Activated naive CD4-positive, alpha-beta T cell treated with anti-CD3 and anti-CD28 coated beads, Interleukin-2, amount 10 ng/mL, durations not matched to agents 7 days and 5 days (primary cell): ENCODE measurements around the gene EYA4.

ENCODE experiments used
- CTCF ChIA-PET: fragments of 350-600 bp; sonication (Branson Sonifier 250); formaldehyde crosslinking; loops from one replicate; lab custom pipeline; 2021; ENCODE audit warnings: antibody characterized with exemption; lab: Charles Lee
- DNase-seq: peaks from one replicate; pipeline ENCODE4 v3.0.0-alpha.2; 2020
- H3K27ac Mint-ChIP-seq: one replicate; pipeline ENCODE4 v1.8.0; 2021; ENCODE audit warnings: mild to moderate bottlenecking, moderate library complexity, mixed read lengths
- H3K27me3 Mint-ChIP-seq: one replicate; pipeline ENCODE4 v1.8.0; 2021; ENCODE audit warnings: mild to moderate bottlenecking, mixed read lengths
- H3K36me3 Mint-ChIP-seq: one replicate; pipeline ENCODE4 v1.8.0; 2021; ENCODE audit warnings: mixed read lengths
- H3K4me1 Mint-ChIP-seq: one replicate; pipeline ENCODE4 v1.8.0; 2021; ENCODE audit warnings: mixed read lengths
- H3K4me3 Mint-ChIP-seq: one replicate; pipeline ENCODE4 v1.8.0; 2021; ENCODE audit warnings: mild to moderate bottlenecking, moderate library complexity, mixed read lengths
- H3K9me3 Mint-ChIP-seq: one replicate; pipeline ENCODE4 v1.8.0; 2021; ENCODE audit warnings: mixed read lengths

The EYA4 gene

GRCh38 chr6:133432021-133432989 is 191.1 kb downstream of the EYA4 start:
- no peaks in the 10 kb centered on the region for H3K4me1 Mint-ChIP-seq
- H3K27ac Mint-ChIP-seq = no peak overlapping the region
- DNase-seq = no peak
- no peaks in the 10 kb centered on the region for H3K27me3 Mint-ChIP-seq
- H3K4me3 Mint-ChIP-seq = no peak overlapping the region
- H3K9me3 Mint-ChIP-seq = no peaks in the 10 kb centered on the region
- H3K36me3 Mint-ChIP-seq = no peaks in the 10 kb centered on the region
- CTCF ChIA-PET = no interaction called here

DNA sequence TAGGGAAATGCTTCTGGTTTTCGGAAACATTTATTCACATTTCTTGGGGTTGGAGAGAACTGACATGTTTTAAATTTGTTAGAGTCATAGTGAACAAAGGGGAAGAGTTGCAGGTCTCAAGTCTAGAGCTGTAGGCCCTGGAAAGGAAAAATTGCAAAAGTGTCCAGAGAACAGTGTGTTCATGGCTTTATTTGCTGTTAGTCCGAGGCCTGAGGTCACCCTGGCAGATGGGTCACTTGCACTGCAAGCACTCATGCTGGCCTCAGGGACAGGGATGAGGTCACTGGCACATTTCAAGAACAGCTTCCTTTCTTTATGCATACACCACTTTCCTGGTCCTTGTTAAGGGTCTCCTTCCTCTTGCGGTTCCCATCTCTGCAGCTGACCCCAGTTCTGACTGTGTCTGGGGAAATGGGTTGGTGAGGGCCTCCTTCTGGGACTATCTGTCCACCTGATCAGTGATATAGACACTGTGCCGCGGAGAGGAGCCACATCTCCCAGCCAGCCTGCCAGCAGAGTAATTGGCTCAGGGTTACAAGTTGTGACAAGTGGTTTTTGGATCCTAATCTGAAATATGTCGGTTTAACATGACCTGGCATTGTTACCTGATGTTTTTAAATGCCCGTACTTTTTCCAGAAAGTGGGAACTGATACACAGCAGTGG is 194.0 kb downstream of the EYA4 start:
- Mint-ChIP-seq H3K9me3 (no peaks in the 10 kb centered on the region), H3K4me1 (no peaks in the 10 kb centered on the region), H3K4me3 (no peak overlapping the region), H3K36me3 (no peaks in the 10 kb centered on the region), H3K27ac (no peak overlapping the region), H3K27me3 (no peaks in the 10 kb centered on the region)
- CTCF ChIA-PET = no interaction called here
- no peak for DNase-seq

DNA sequence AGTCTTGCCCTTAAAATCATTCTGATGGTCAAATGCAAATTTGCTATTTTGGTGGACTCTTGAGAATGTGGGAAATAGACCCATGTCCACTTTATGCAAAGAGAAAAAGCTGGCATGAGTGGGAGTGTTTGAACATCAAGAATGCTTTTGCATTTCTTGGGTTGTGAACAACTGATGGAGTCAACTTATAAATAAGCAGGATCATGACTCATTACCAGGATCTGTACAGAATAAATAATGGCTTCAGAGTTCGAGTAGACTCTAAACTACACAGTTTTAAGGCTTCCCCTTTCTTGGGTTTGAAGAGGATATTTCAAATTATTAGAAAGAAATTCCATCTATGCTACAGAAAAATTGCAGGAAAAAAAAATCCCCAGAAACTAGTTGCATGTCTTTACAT is 195.5 kb downstream of the EYA4 start:
- Mint-ChIP-seq H3K9me3 (no peaks in the 10 kb centered on the region), H3K4me1 (no peaks in the 10 kb centered on the region), H3K4me3 (no peak overlapping the region), H3K27me3 (no peaks in the 10 kb centered on the region), H3K27ac (no peak overlapping the region), H3K36me3 (no peaks in the 10 kb centered on the region)
- no peak for DNase-seq
- CTCF ChIA-PET = no interaction called here

DNA sequence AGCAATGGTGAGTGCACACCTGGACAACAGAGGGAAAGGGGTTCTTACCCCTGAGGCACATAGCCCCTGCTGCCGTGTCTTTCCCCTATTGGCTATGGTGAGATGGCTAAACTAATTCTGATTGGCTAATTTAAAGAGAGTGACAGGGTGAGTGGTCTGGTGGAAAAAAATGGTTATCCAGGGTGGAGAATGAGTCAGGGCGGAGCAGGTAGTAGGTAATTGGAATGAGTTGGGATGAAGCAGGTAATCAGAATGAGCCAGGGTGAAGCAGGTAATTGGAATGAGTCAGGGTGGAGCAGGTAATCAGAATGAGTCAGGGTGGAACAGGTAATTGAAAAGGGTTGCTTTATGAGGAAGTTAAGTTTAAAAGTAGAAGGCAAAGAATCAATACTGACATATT is 200.3 kb downstream of the EYA4 start:
- H3K27me3 Mint-ChIP-seq = no peaks in the 10 kb centered on the region
- CTCF ChIA-PET = no interaction called here
- no peaks in the 10 kb centered on the region for H3K36me3 Mint-ChIP-seq
- H3K4me1 Mint-ChIP-seq = no peaks in the 10 kb centered on the region
- no peak overlapping the region for H3K27ac Mint-ChIP-seq
- H3K9me3 Mint-ChIP-seq = no peaks in the 10 kb centered on the region
- H3K4me3 Mint-ChIP-seq = no peak overlapping the region
- DNase-seq = no peak

GRCh38 chr6:133446789-133447188 is 205.6 kb downstream of the EYA4 start:
- H3K36me3 Mint-ChIP-seq = no peaks in the 10 kb centered on the region

GRCh38 chr6:133447924-133448323 is 206.8 kb downstream of the EYA4 start:
- CTCF ChIA-PET = no interaction called here
- no peaks in the 10 kb centered on the region for H3K4me1 Mint-ChIP-seq
- no peak overlapping the region for H3K4me3 Mint-ChIP-seq
- H3K36me3 Mint-ChIP-seq = no peaks in the 10 kb centered on the region
- no peaks in the 10 kb centered on the region for H3K27me3 Mint-ChIP-seq
- no peak overlapping the region for H3K27ac Mint-ChIP-seq
- DNase-seq = no peak
- H3K9me3 Mint-ChIP-seq = no peaks in the 10 kb centered on the region

More at GRCh38 chr6:133446789-133447188, 205.6 kb downstream of the EYA4 start:
- Mint-ChIP-seq H3K27me3 (no peaks in the 10 kb centered on the region), H3K9me3 (no peaks in the 10 kb centered on the region), H3K4me3 (no peak overlapping the region), H3K4me1 (no peaks in the 10 kb centered on the region), H3K27ac (no peak overlapping the region)
- DNase-seq = no peak
- CTCF ChIA-PET = no interaction called here

GRCh38 chr6:133456439-133456838 is 215.3 kb downstream of the EYA4 start:
- CTCF ChIA-PET = no interaction called here
- no peaks in the 10 kb centered on the region for H3K4me1 Mint-ChIP-seq
- H3K36me3 Mint-ChIP-seq = no peaks in the 10 kb centered on the region
- H3K9me3 Mint-ChIP-seq = no peaks in the 10 kb centered on the region
- H3K27ac Mint-ChIP-seq = no peak overlapping the region
- H3K4me3 Mint-ChIP-seq = no peak overlapping the region
- H3K27me3 Mint-ChIP-seq = no peaks in the 10 kb centered on the region
- DNase-seq = no peak

- Mint-ChIP-seq H3K27ac (no peak overlapping the region), H3K4me3 (no peak overlapping the region), H3K9me3 (no peaks in the 10 kb centered on the region), H3K36me3 (no peaks in the 10 kb centered on the region), H3K27me3 (no peaks in the 10 kb centered on the region), H3K4me1 (no peaks in the 10 kb centered on the region)
- no peak for DNase-seq
- CTCF ChIA-PET = no interaction called here
These were observed 215.8 kb downstream of the EYA4 start for GRCh38 chr6:133456944-133457343.

GRCh38 chr6:133460101-133460500 is 218.9 kb downstream of the EYA4 start:
- H3K9me3 Mint-ChIP-seq = no peaks in the 10 kb centered on the region
- H3K27ac Mint-ChIP-seq = no peak overlapping the region
- H3K4me1 Mint-ChIP-seq = no peaks in the 10 kb centered on the region
- CTCF ChIA-PET = no interaction called here
- no peak overlapping the region for H3K4me3 Mint-ChIP-seq
- no peaks in the 10 kb centered on the region for H3K36me3 Mint-ChIP-seq
- no peaks in the 10 kb centered on the region for H3K27me3 Mint-ChIP-seq
- DNase-seq = no peak

DNA sequence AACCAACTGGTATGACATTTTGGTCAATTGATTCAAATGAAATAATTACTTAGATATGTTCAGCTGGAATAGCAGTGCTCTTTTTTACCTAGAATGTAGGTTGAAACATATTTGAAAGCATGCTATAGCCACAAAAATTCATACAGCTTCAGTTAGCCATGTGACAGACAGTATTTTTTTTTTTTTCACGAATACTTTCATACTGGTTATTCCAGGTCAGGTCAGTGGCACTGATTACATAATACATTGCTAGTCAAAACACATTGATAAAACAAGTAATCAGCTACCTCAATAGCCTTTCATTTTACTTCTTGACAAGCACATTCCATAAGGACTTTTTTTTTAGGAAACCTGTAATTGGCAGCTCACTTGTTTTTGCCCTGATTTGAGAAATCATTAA is 222.6 kb downstream of the EYA4 start:
- no peak overlapping the region for H3K4me3 Mint-ChIP-seq
- no peak for DNase-seq
- H3K9me3 Mint-ChIP-seq = no peaks in the 10 kb centered on the region
- H3K36me3 Mint-ChIP-seq = no peaks in the 10 kb centered on the region
- H3K4me1 Mint-ChIP-seq = no peaks in the 10 kb centered on the region
- H3K27me3 Mint-ChIP-seq = no peaks in the 10 kb centered on the region
- CTCF ChIA-PET = no interaction called here
- no peak overlapping the region for H3K27ac Mint-ChIP-seq

DNA sequence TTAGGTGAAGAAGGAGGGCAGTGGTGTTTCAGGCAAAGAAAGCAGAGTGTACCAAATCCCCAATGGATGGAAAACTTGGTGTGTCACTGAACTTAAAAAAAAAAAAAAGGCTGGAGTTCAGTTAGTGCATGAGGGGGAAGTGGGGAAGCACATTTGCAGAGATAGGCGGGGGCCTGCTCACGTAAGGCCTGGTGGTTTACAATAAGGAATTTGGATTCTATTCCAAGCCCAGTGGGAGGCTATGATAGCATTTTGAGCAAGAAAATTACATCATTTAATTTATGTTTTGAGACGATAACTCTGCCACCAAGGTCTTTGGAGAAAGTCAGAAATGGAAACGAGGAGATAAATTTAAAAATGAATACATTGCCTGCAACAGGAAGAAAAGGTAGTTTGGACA is 225.5 kb downstream of the EYA4 start:
- no peak overlapping the region for H3K4me3 Mint-ChIP-seq

DNA sequence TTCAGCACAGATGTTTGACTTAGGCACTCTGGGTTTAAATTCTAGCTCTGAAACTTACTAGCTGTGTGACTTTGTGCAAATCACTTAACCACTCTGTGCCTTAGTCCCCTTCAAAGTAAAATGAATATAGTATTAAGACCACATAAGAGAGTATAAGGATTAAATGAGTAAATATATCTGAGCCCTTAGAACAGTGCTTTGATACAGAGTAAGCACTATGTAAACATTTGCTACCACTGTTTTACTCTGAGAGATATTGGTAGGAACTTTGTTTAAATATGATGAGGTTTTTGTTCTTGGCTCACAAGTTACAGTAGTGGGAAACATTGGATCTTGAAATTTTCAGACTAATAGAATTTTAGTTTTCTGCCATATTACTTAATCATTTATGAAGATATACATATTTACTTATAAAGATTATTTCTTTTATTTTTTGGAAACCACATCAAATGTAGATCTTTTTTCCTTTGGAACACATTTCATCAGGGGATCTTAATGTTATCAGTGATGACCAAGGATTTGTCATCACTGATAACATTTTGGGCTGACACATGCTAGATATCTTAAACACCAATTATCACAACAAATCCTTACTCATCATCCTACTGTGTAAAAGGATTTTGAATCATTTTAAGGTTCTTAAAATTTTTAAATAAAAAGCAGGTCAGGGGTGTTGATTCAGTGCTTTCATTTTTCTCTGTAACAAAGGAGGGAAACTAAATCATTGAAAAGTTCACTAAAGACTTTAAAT is 226.2 kb downstream of the EYA4 start:
- Mint-ChIP-seq H3K9me3 (no peaks in the 10 kb centered on the region), H3K4me1 (no peaks in the 10 kb centered on the region), H3K27ac (no peak overlapping the region), H3K27me3 (no peaks in the 10 kb centered on the region), H3K4me3 (no peak overlapping the region), H3K36me3 (no peaks in the 10 kb centered on the region)
- no peak for DNase-seq
- CTCF ChIA-PET = no interaction called here

More for the DNA sequence above, 225.5 kb downstream of the EYA4 start:
- H3K9me3 Mint-ChIP-seq = no peaks in the 10 kb centered on the region
- DNase-seq = no peak
- no peaks in the 10 kb centered on the region for H3K27me3 Mint-ChIP-seq
- H3K36me3 Mint-ChIP-seq = no peaks in the 10 kb centered on the region
- CTCF ChIA-PET = no interaction called here
- no peaks in the 10 kb centered on the region for H3K4me1 Mint-ChIP-seq
- no peak overlapping the region for H3K27ac Mint-ChIP-seq

- no peak for DNase-seq
- H3K27me3 Mint-ChIP-seq = no peaks in the 10 kb centered on the region
- CTCF ChIA-PET = no interaction called here
- H3K4me1 Mint-ChIP-seq = no peaks in the 10 kb centered on the region
- no peak overlapping the region for H3K4me3 Mint-ChIP-seq
- no peaks in the 10 kb centered on the region for H3K9me3 Mint-ChIP-seq
- no peak overlapping the region for H3K27ac Mint-ChIP-seq
- no peaks in the 10 kb centered on the region for H3K36me3 Mint-ChIP-seq
These were observed 226.8 kb downstream of the EYA4 start for GRCh38 chr6:133467982-133468380.

GRCh38 chr6:133468591-133468990 is 227.4 kb downstream of the EYA4 start:
- no peaks in the 10 kb centered on the region for H3K9me3 Mint-ChIP-seq
- H3K27me3 Mint-ChIP-seq = no peaks in the 10 kb centered on the region
- H3K4me3 Mint-ChIP-seq = no peak overlapping the region
- no peaks in the 10 kb centered on the region for H3K36me3 Mint-ChIP-seq
- no peak for DNase-seq
- CTCF ChIA-PET = no interaction called here
- H3K27ac Mint-ChIP-seq = no peak overlapping the region
- no peaks in the 10 kb centered on the region for H3K4me1 Mint-ChIP-seq
